HG02852 (cell line): ENCODE results near the gene RRAGA.
"Not testable (repeated sequence)": the region's sequence is repeated elsewhere in the genome, so short reads cannot be mapped to it uniquely, and the experiment has no call there.

Source experiments
- ATAC-seq: cut with Tn5 transposase; IDR thresholded peaks from one replicate; pipeline ENCODE4 v1.9.1; 2021; ENCODE audit warnings: mild to moderate bottlenecking, moderate library complexity; ENCODE audit not compliant: unreplicated experiment

The RRAGA gene, protein sequence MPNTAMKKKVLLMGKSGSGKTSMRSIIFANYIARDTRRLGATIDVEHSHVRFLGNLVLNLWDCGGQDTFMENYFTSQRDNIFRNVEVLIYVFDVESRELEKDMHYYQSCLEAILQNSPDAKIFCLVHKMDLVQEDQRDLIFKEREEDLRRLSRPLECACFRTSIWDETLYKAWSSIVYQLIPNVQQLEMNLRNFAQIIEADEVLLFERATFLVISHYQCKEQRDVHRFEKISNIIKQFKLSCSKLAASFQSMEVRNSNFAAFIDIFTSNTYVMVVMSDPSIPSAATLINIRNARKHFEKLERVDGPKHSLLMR

DNA sequence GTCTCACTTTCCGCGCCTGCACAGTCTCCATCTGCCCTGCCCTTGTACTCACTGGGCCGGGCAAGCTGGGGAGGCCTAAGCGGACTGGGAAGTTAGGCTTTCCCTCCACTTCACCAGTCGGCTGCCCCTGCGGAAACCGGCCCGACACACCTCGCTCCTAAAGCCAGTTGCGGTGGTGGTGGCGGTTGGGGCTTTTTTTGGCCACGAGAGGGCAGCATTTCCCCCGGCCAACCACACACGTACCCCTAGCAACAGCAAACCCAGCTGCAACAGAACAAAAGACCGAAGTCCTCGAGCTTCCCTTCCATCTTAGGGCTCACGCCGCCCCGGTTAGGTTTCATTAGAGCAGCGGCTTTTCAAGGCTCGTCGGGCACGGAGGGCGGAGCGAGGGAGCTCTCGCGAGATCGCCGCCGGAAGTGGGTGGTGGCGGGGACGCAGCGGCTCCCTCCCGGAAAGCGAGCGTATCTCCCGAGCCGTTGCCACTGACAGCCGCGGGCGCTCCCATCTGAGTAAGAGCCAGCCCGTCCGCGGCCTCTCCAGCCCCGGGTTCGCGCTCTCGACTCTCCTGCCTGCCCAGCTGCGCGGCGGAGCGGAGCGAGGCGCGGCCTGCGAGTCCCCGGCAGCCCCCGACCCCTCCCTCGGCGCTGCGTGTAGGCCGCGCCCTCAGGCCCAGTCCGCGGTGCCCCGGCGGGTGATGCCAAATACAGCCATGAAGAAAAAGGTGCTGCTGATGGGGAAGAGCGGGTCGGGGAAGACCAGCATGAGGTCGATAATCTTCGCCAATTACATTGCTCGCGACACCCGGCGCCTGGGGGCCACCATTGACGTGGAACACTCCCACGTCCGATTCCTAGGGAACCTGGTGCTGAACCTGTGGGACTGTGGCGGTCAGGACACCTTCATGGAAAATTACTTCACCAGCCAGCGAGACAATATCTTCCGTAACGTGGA lies at the start of gene RRAGA:
Gene RRAGA (plus strand): TSS at position 462 of the 951 bp plus-strand sequence. CDS start 233 bp downstream, at position 695.
- ATAC-seq = peak; percentile 87

DNA sequence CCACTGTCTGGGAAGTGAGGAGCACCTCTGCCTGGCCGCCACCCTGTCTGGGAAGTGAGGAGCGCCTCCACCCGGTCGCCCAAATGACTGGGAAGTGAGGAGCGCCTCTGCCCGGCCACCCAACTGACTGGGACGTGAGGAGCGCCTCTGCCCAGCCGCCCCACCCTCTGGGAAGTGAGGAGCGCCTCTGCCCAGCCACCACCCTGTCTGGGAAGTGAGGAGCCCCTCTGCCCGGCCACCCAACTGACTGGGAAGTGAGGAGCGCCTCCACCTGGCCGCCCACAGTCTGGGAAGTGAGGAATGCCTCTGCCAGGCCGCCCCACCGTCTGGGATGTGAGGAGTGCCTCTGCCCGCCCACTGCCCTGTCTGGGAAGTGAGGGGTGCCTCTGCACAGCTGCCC lies 49.1 kb upstream of the RRAGA start:
- ATAC-seq = no peak

DNA sequence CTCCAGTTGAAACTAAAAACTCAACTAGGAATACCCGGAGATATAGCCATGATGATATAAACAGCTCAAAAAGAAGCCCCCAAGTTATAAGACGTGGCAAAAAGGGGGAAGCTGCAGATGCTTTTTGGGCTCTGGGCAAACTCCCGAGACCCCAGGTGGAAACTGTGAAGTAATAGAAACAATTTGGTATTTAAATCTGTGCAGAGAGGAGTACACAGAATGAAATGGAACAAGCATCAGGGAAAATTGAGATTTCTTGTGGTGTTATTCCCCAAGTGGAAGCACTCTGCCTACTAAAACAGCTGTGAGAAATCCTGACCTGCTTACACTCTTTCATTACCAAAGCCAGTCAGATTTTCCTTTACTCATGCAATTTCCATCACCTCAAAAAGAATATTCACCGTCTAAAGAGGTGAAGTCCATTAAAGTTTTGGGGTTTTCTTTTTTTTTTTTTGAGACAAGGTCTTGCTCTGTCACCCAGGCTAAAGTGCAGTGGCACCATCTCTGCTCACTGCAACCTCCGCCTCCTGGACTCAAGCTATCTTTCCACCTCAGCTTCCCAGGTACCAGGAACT lies 39.7 kb upstream of the RRAGA start:
- no peak for ATAC-seq

DNA sequence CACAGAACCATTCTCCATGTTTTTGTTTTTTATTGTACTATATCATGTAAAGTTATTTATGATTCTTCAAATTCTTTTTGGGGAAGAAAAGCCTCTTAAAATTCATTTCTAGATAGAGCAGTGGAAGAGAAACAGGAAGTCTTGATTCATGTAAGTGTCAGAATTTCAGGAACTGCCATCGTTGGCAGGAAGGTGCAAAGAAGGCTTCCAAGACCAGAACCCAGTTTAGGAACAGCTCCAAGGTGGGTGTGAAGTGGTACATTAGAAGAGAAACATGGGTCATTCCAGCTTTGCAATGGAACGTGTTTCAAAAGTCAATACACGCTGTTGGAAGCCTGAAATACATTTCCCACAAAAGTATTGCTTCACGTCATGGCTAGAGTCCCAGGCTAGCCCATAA lies 31.0 kb upstream of the RRAGA start:
- ATAC-seq = no peak

DNA sequence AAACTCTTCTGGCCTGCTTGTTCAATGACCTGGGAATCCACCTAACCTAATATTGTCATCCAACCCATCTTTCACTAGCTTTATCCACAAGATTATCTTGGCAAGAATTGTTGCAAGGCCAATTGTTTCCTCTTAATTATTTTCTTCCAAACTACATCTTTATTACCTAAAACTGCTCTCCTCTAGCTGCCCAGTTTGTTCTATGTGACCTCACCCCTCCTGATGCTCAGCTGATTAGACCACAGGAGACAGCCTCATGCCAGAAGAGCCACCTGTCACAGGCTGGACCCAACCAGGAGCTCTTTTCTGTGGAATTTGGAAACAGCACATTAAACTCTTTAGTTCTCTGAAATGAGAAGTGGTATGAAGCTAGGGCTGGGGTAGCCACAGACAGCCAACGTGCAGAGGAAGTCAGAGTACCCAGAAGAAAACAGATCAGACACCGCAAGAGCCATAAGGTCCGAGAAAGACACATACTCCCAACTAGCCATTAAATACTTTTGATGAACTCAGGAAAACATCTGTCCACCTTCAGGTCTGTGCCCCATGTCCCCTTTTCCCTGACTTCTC lies 28.3 kb upstream of the RRAGA start:
- ATAC-seq = no peak

DNA sequence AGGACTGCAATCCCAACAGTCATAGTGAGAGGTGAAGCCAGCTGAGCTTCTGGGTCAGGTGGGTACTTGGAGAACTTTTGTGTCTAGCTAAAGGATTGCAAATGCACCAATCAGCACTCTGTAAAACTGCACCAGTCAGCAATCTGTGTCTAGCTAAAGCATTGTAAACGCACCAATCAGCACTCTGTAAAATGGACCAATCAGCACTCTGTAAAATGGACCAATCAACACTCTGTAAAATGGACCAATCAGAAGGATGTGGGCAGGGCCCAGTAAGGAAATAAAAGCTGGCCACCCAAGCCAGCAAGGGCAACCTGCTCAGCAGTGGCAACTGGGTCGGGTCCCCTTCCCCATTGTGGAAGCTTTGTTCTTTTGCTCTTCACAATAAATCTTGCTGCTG lies 27.6 kb upstream of the RRAGA start:
- ATAC-seq = not testable (repeated sequence)

DNA sequence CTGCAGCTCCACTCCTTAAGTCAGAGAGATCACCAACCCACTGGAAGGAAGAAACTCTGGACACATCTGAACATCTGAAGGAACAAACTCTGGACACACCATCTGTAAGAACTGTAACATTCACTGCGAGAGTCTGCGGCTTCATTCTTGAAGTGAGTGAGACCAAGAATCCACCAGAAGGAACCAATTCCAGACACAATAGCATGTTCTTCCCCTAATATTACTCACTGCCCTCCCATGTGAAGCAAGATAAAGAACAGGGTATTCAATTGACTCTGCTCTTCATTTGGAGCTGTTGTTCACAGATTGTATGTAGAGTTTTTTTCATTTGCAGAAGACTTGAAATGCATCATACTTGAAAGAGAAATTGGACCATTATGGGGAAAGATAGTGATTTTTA lies 27.0 kb upstream of the RRAGA start:
- peak; percentile 65 for ATAC-seq

DNA sequence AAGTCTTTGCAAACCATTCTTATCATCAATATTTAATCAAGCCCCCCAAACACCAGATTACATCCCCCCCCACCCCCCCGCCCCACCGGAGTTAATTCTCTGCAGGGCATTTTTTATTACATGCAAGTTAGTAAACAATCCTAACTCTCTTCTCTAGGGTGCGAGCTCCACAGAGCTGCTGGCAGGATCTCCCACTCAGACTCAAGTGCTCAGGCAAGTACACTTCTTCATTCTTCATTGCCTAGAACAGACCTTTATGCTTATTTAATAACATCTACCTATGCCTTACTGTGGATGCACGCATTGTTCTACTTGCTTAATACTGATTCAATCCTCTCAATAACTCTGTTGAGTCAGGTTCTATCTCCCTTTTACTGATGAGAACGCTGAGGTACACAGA lies 26.1 kb upstream of the RRAGA start:
- ATAC-seq = no peak

DNA sequence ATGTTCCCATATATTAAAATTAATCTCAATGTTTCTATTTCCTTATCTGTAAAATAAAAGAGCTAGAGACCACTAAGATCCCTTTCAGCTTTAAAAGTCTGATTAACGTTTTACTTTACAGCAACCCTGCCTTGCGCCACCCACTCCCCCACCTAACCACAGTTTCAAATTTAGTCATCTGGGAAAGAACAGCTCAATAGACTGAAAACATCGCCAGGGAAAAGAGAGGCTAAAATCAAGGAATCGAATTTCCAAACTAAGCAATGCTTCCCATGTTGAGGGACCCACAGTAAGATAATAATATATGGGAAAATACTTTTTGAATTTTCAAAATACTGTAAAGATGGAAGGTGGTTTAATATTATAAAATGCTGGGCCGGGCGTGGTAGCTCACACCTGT lies 22.9 kb upstream of the RRAGA start:
- no peak for ATAC-seq

DNA sequence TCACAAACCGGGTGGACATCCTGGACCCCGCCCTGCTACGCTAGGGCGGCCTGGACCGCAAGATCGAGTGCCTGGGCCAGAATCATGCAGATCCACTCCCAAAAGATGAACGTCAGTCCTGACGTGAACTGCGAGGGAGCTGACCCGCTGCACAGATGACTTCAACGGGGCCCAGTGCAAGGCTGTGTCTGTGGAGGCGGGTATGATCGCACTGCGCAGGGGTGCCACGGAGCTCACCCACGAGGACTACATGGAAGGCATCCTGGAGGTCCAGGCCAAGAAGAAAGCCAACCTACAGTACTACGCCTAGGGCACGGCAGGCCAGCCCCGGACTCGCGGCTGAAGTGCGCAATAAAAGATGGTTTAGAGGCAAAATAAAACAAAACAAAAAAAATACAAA lies 21.4 kb upstream of the RRAGA start:
- ATAC-seq = no peak

DNA sequence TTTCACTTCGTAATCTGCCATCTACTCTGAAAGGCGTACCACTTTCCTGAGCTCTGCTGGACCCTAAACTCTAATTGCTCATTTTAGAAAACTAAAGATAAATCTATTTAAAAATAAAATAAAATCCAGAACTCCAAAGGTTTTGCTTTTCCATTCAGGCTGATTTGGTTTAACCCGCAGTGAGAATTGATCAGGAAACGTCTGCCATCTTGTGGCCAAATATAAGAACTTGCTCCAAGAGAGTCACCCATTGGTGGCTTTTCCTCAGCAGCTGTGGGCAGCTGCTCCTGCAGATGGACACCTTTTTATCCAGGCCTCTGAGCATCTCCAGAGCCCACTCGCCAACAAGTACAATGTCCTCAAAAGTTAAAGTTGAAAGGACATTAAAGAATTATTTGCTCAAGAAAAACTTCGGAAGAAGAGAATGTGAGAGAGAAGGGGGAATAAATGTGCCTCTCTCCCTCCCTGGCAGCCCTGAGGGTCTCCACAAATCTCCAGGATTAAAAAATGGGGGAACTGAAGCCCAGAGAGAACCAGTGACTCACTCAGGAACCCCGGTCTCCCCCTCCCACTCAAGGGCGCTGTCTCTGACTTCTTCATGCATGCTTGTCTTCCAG lies 20.3 kb upstream of the RRAGA start:
- peak; percentile 51 for ATAC-seq

DNA sequence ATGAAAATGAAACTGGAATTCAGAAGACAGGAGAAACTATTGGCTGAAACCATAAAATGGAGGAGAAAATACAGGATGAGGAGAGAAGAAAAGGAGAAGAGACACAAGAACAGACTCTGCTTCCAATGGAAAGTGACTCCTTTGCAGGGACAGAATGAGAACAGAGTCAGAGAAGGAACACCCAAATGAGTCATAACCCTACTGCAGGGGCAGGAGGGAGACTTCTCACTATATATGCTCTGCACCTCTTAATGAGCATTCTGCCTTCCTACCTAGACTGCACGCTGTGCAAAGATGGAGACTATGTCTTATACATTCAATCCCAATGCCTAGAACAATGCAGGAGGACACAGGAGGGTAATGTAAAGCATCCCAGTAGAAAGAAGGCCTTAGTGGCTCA lies 18.3 kb upstream of the RRAGA start:
- ATAC-seq = peak; percentile 92

DNA sequence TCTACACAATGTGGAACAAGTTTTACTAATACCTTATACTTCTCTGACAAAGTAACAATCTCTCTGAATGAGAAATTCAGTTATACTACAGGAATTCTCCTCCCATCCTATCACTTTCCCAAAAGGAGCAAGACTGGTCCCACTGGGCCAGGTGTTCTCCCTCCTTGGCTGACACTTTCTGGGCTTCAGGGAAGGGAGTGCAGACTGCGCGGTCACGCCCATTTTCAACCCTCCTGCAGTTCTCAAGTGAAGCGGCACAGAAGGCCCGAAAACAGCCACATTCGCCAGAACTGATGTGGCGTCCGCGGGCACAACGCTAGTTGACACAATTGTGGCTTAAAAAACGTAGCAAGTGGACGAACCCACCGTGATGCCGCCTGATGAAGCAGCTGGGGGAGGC lies 16.8 kb upstream of the RRAGA start:
- no peak for ATAC-seq

DNA sequence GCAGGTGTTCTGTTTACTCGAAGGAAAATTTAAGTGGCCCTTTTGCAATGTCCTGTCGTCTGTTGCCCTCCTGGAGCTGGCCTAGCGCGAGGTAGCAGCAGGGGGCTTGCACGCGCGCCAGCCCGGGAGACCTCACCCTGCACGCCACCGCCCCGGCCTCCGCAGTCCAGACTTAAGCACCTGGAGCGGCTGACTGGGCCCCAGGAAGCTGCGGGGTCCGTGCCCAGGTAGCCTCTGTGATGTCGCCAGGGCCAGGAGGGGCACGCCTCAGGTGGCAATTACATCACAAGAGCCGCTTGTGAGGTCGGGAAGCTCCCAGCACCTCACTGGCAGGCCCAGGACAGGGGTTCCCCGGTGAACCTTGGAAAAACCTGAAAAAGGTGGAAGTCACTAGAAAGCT lies 16.2 kb upstream of the RRAGA start, which contains the start of gene SAXO1:
Gene SAXO1 (minus strand): TSS at position 195 of the 400 bp plus-strand sequence. CDS start 301 bp downstream, outside the sequence.
- no peak for ATAC-seq

DNA sequence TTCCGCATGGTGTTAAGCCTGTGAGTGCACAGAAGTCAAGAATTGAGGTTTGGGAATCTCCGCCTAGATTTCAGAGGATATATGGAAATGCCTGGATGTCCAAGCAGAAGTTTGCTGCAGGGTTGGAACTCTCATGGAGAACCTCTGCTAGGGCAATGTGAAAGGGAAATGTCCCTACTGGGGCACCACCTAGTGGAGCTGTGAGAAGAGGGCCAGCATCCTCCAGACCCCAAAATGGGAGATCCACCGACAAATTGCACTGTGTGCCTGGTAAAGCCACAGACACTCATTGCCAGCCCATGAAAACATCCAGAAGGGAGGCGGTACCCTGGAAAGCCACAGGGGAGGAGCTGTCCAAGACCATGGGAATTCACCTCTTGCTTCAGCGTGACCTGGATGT lies 12.6 kb upstream of the RRAGA start:
- ATAC-seq = no peak

DNA sequence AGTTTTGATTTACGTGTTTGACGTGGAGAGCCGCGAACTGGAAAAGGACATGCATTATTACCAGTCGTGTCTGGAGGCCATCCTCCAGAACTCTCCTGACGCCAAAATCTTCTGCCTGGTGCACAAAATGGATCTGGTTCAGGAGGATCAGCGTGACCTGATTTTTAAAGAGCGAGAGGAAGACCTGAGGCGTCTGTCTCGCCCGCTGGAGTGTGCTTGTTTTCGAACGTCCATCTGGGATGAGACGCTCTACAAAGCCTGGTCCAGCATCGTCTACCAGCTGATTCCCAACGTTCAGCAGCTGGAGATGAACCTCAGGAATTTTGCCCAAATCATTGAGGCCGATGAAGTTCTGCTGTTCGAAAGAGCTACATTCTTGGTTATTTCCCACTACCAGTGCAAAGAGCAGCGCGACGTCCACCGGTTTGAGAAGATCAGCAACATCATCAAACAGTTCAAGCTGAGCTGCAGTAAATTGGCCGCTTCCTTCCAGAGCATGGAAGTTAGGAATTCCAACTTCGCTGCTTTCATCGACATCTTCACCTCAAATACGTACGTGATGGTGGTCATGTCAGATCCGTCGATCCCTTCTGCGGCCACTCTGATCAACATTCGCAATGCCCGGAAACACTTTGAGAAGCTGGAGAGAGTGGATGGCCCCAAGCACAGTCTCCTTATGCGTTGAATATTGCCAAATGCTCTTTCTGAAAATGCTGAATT lies 850 bp downstream of the RRAGA start:
- peak; percentile 1 for ATAC-seq

DNA sequence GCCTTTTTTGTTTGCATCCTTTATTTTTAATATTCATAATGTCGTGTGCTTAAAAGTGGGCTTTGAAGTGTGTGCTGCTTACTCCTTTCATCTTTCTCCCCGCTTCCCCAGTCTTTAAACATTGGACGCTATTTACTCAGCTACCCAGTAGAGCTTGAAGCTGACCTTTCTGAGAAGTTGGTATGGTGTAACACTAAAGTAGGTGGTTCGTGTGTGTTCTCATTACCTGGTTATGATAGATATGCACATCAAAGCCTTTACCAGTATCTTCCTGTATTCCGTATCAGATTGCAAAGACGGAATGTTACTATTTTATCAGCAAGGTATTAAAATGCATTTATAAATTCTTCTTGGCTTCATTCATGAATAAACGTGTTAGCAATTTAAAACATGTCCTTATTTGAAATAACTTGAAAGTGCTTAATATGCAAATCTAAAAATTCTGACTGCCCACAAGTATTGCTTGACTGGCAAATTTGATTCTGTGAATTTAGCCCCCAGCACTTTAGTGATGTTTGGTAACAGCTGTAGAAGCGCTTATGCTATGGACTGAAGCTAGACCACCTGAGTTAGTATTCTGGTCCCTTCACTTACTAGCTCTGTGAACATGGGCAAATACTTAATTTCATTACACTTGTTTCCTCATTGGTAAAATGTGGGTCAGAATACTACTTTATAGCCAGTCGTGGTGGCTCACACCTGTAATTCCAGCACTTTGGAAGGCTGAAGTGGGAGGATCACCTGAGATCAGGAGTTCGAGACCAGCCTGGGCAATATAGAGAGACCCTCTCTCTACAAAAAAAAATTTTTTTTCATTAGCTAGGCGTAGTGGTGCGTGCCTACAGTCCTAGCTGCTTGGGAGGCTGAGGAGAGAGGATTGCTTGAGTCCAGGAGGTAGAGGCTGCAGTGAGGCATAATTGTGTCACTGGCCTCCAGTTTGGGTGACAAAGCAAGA lies 1.7 kb downstream of the RRAGA start:
- no peak for ATAC-seq

DNA sequence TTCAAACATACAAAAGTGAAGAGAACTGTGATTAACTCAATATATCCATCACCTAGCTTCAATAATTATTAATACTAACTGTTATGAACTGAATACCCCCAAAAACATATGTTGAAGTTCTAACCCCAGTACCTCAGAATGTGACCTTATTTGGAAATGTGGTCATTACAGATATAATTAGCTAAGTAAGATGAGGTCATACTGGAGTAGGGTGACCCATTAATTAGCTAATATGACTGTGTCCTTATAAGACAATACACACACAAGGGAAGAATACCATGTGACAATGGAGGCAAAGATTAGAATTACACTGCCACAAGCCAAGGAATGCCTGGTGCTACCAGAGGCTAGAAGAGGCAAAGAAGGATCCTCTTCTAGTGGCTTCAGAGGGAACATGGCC lies 7.8 kb downstream of the RRAGA start:
- no peak for ATAC-seq

DNA sequence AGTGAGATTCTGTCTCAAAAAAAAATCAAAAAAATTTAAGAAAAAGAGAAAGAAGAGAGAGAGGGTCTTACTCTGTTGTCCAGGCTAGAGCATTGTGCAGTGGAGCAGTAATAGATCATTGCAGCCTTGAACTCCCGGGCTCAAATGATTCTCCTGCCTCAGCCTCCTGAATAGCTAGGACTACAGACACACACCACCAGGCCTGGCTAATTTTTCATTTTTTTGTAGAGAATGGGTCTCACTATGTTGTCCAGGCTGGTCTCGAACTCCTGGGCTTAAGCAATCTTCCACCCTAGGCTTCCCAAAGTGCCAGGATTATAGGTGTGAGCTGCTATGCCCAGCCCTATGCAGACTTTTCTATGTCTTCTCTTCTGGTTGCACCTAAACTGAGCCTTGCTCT lies 25.0 kb downstream of the RRAGA start:
- ATAC-seq = no peak
